ENCODE measurements around the gene SH3RF3. TPM values are rescaled to one million over a fixed set of nuclear protein-coding genes. Genes with fewer than 3 reads are reported as not detected.

Gene SH3RF3
- polyA plus RNA-seq, 1 donor: 4.0 TPM

DNA sequence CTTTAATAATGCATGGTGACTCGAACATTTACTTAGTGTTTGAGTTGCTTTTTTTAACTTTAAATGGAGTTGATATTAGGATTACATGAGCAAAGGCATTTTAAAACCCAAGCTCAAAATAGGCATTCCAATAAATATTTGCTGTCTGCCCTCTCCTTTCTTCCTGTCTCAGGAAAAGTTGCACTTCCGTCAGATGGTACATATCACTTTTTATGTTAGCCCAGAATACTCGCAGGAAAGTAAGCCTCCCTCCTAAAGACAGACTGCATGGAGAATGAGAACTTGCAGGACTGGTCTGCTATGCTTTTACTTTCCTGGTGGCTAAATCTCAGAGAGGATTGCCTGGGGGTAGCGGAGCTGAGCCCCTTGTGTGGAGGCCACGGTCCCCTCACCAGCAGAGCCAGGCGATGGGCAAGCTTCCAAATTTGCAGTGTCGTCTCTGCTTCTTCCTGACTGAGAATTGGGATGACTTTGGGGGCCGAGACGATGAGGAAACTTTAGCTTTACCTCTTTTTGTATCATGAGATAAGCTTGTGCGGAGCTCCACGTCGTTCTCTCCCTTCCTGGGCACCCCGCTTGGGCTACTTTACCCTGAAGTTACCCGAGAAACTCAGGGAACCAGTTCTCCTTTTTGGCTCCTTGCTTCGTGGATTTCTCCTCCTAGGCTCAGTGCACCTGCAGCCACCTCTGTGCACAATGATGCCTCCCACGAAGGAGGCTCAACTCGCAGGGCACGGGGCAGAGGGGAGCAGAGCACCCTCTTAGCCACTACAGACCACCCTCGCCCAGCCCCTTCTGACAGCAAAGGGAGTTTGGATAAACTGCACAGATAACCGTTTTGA is 223.3 kb downstream of the SH3RF3 start:
- no peak for DNase-seq

DNA sequence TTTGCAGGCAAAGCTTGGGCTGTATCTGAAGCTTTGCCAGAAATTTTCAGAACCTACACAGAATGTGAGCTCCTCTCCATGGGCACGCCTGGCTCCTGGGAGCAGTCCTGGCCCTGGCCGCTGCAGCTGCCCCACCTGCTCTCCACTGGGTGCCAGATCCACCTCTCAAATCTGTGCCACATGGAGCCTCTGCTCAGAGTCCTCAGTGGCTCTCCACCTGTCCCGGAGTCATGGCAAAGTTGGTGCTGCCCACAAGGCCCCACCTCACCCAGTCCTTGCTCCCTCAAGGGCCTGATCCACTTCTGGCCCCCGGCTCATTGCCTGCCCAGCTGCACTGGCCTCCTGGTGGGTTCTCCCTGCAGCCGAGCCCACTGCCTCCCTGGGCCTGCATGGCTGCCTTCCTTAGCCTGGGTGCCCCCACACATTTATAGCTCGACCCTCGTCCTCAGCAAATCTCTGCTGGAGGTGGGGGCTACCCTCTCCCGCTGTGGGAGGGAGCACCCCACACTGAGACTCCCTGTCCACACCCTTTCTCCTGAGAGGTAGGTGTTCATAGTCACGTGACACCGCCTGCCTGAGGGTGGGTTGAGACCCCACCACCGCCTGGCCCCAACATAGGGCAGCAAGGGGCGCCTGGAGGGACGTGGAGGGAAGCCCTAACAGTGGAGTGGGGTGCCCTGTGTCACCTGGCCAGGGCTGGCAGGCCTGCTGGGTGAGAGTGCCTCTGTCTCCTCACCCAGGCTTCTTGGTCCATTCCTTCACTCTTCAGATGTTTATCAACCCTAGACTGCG is 224.1 kb downstream of the SH3RF3 start:
- DNase-seq: no peak

DNA sequence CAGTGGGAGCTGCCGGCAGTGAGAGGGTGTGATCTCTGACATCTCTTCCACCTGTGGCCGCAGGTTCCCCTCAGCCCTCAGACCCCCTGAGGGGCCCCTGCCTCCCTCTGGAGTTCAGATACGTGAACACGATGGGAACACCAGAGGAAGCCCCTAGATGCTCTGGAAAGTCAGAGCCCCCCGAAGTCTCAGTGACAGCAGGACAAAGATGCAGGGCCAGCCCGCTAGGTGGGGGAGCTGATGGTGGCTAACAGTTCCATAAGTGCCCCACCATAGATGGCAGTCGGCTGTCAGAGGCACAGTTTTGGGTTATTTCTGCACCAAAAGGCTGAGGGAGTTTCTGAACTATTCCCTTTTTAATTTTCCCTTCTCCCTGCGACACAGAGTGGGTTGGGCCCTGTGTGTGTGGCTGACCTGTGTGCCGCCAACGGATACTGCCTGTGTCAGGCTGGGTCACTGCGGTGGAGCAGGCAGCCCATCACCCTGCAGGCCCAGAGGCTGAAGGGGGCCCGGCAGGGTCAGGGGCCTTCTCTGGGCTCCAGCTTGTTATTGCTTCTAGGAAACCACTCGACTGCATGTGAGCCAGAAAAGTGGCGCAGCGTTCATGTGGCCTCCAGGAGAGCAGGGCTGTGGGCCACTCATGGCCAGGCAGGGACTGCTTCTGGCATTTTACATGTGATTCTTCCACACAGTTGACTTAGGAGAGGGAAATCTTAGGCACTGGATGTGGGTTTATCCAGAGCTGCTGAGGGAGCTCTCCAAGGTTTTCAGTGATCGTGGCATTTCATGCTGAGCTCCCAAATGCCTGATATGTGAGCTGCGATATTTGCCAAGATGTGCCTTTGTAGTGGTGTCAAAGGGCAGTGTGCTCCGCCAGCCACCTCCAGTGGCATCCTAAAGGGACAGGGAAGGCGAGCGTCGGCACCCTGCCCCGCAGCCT is 225.1 kb downstream of the SH3RF3 start:
- no peak for DNase-seq

DNA sequence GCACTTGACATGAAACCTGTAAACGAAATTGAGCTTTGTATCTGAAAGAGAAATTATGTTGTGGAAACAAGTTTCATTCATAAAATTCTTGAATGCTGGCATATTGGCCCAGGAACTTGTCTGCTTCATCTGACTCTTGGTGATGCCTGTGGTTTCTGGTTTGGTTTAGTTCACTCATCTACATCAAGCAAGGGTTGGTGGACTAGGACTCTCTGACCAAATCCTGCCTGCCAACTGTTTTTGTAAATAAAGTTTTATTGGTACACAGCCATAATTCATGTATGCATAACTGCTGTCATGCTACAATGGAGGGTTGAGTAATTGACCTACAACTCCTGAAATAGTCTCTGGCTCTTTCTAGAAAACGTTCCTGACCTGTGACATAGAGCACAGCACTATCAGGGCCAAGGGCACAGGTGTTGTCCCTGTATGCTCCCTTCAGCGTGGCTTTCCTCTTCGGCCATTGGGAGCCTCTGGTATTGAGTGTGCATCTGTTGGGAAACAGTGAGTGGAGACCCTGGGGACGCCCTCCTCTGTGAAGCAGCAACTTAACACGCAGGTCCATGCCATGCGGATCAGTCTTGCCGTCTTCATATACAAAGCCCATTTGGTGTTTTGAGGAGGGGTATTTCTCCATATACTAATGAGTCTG is 226.3 kb downstream of the SH3RF3 start:
- no peak for DNase-seq

DNA sequence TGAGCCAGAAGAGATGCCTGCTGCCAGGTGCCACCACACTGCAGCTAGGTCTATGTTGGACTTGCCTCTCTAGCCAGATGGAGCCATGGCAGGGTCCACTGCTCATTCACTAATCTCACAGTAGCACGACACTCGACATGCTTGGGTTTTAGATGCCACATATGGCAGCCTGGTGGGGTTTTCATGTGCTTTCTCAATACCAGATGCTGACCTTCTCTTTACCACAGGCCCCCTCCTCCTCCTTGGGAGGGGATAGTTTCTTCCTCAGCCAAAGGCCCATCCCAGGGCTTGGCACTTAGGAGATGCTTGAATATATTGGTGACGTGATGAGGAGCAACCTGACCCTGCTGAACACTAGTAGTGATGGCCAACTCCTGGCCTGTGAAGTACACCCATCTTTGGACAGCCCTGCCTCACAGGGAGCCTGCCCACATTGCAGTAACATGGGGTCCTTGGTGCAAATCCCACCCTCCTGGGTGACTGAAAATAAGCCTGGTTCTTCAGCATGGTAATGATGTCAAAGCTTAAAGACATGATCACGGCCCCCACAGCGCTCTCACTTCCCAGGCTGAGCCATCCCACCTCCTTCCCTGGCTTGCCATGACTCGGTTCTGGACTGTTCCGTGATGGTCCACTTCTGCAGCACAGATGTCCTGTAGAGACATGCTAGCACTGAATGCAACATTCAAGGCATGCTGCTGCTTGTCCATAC is 227.5 kb downstream of the SH3RF3 start:
- no peak for DNase-seq

DNA sequence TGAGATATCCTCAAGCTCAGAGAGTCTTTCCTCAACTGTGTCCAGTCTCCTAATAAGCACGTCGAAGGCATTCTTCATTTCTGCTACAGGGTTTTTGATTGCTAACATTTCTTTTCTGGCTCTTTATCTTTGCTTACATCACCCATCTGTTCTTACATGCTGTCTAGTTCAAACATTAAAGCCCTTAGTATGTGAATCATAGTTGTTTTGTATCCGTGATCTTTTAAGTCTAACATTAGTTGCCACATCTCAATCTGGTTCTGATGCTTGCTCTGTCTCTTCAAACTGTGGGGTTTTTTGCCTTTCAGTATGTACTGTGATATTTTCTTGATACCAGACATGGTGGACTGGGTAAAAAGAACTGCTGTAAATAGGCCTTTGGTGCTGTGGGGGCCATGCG is 235.2 kb downstream of the SH3RF3 start:
- DNase-seq: no peak

DNA sequence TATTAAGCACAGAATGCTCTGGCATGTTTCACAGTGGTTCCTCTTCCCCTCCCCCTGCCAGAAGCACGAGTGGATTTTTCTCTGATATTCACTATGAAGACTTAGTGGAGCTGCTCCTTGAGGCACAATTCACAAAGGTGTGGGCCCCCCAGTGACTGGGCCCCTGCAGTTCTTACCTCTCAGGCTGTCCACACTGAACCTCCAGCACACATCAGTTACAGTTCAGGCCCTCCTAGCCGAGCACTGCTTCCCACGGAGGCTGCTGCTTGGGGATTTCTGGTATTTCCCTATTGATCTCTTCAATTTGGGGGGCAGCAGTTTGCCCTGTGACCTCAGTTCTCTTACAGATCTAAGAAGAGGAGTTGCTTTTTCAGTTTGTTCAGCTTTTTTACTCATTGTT is 236.1 kb downstream of the SH3RF3 start:
- DNase-seq: no peak

DNA sequence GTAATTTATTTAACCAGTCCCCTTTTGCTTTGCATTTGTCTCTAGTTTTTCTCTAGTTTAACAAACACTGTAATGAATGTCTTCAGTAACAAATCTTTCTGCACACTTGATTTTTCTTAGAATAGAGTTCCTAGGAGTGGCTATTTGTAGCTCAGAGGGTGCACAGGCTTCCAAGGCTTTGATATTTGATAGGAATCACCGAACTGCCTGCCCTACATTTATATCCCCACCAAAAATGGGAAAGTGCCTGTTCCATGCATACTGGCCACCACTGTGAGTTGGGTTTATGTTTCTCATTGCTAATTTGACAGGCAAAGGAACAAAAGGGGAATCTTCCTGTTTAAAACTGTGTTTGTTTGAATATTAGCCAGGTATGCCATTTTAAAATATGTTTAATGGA is 238.7 kb downstream of the SH3RF3 start:
- DNase-seq: no peak

DNA sequence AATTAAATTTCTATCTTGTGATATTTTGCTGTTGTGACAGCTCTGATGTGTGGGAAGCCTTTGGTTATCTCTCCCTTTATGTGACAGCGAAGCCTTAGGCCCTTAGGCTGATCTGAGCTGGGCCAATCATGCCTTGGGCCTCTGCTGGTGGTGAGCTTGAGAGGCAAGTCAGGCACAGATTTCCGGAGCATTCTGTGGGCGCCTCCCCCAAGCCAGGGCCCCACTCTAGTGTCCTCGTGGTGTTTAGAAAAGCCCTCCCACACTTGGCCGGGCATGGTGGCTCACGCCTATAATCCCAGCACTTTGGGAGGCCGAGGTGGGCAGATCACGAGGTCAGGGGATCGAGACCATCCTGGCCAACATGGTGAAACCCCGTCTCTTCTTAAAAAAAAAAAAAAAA is 239.8 kb downstream of the SH3RF3 start:
- DNase-seq: no peak

DNA sequence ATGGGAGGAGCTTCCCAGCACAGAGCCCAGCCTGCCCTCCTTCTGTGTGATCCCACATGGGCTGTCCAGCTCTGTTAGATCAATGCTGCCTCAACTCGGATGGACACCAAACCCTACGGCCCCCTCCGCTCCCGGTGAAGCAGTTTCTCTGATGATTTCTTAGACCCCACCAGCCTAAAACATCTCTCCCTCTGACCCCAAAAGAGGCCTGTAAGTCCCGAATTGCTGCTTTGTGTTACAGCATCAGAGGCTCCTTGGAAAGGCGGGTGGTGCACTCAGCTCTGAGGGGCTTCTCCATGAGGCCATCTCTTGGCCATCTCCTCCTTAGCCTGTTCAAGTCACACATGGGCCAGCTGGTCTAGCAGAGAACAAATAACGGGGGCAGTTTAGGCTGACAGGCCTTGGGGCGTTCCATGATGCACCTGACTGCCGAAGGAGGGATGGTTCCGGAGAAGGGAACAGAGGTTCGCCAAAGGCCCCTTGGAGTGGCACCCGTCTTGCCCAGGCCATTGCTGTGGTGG is 240.7 kb downstream of the SH3RF3 start:
- no peak for DNase-seq

DNA sequence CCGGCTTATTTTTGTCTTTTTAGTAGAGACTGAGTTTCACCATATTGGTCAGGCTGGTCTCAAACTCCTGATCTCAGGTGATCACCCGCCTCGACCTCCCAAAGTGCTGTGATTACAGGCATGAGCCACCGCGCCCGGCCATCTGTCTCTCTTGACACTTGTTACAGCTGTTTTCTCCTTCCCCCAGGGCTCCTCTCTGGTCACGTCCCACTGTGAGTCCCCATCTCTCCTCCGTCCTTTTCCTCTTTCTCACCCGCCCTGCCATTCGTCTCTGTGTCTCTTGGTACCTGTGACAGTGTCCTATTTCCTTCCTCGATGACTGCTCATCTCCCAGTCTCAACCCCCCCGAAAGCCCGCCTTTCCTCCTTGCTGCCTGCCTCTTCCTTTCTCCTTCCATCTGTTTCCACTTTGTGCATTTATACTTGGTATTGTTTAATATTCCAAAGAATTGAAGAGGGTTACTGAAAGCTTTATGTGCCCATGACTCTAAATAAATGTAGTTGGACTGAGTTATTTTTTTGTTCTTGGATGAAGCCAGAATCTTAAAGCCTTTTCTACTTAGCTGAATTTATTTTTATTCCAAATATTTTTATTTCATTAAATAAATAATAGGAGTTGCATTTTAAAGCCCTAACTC is 241.5 kb downstream of the SH3RF3 start:
- no peak for DNase-seq

DNA sequence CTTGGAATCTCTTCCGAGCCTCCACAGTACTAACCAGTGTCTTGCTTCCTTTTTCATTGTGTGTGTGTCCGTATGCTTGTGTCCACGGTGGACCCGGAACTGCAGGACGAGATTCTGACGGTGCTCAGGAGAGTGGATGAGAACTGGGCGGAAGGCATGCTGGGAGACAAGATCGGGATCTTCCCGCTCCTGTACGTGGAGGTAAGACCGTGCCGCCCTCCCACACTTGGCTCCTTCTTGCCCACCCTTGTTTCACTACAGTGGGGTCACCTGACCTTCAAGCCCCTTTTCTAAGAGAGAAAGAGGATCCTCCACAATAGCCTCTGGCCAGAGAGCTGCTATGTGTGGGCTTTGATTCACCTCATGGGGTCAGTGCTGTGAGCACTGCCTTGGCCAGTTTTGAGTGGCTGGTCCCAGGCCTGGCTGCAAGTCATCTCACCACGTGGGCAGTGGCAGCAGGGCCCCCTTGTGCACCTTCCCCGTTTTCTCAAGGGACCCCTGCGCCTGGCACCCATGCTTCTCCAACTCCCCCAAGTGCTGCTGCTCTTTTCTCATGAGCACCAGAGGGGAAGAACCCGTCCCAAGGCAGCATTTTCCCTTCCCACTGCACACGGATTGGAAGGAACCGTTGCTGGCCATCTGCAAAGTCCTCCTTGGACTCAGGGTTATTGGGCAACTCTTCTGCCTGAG is 242.6 kb downstream of the SH3RF3 start:
- no peak for DNase-seq

DNA sequence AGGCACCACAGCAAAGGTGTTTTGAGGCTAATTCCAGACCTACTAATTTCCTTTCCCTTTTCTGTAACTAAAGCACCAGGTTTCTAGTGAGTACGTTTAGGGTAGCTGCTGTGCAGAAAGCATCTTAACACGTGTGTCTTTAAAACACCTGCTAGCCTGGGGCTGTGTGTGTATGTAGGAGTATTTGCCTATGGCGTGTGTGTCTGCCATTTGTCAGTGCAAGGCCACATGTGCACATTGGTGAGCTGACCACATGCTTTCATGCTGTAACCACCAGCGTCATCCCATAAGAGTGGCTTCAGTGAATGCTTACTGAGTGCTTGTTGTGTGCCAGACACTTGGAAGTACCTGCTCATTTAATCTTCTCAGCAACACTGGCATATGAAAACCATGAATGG is 243.2 kb downstream of the SH3RF3 start:
- no peak for DNase-seq

DNA sequence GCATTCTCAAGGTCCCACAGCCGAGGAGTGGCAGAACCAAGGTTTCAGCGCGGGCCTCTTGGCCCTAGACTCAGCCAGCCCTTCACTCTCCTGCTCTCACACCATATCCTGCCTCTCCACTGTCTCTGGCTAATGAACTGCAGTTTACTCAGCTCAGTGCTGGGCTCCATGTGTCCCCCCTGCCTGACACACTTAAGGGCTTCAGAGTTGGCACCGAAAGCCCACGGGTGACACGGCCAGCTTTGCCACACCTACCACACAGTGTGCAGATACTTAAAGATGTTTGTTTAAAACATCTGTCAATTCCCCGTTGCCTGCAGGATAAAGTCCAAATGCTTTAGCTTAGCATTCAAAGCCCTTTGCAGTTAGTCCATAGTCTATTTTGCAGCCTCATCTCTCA is 243.6 kb downstream of the SH3RF3 start:
- DNase-seq: no peak

DNA sequence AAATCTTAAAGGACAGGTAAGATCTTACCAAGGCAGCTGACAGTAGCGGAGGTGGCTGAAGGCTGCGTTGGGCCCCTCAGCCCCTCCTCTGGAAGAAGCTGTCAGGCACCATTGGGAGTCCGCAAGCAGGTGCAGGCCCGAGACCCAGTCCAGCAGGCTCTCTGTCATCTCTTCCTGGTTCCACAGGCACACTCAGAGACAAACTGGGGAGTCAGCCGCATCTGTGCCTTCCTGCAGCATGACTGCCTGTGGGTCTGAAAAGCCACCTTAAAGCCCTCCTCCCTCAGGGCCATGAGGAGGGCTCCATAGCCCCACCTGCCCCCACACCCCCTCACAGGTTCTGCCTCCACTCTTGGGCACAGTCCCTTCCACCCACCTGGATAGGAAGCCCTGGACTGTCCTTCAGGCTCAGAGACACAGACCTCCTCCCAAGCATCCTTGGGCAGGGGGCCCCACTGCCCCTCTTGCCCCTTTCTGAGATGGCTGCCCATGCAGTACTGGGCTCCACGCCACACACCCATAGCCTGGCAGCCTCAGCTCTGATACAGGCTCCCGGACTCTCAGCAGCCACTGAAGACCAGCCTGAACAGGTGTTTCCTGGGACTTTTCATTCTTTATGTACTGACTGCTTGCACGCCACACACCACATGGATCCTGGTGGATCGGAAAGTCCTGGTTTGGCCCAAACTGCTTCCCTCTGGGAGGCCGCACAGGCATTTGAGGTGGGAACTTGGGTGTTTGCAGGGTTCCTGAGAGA is 245.0 kb downstream of the SH3RF3 start:
- no peak for DNase-seq

DNA sequence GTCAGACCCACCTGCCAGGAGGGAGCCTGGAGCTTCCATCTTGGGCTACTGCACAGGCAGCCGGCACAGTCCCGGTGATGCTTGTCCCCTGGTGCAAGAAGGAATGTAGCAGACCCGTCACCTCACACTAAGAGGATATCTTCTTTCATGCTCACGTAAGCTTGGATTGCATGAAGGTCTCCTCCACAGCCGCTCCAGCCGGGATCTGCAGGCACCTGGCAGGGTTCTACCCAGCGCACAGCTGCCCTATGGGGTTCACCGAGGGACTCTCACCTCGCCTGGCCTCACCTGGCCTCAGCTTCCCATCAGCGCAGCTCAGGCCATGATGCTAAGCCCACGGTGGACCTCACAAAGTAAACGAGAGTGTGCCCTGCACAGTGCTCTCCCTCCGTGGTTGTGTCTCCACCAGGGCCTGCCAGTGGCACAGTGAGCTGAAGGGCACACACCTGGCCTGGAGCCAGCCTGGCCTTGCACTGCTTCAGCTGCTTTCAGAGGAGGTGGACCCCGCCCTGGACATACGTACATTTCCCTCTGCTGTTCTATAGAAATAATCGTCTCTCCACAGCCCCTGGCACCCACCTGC is 245.6 kb downstream of the SH3RF3 start:
- DNase-seq: no peak

DNA sequence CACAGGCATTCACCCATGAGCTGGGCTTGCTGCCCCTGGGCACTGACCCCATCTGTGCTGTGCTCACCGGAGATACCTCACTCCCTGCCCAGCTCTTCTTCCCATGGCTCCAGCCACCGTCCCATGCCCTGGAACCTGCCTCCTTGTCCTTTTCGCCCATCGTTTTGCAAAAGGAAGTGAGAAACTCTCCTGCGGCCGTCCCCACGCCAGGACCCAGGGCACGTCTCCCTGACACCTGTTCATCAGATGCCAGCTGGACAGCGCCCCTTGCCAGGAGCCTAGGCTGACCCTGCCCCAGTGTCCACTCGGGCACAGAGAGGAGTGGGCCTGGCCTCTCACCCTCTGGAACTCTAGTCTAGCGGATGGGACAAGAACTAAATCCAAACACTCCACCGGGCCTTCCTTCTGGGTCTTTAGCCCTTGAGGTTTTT is 246.1 kb downstream of the SH3RF3 start:
- no peak for DNase-seq

DNA sequence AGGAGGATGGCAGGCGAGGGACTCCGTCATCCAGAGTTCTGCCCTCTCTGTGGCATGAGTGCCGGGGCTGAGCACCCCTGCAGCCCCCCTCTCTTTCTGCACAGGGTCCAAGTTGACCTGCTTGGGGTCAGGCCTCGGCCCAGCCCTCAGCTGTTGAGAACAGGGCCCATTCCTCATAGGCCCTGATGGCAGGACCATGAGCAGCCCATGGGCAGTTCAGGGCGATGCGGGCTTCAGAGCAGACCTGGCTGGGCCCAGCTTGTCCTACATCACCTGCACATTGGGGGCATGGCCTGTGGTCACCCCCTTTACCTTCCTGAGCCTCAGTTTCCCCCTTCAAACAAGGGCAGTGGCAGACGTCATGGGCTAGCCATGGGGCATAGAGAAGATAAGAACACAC is 246.7 kb downstream of the SH3RF3 start:
- DNase-seq: no peak

DNA sequence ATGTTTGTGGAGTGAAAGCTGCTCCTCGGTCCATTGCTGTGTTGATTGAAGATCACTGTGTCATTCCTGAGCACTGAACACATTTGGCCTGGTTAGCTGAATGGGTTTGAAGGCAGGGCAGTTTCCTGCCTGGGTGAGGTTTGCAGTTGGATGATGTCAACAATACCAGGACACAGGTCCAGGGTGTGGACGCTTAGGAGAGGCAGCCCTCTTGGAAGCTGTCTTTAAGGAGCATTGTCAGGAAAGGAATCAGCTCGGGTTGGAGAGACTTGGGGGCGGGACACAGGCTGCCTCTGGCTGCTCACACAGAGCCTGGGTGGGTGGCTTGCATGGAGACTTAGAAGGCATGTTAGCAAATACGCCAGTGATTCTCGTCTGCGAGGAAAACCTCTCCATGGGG is 247.1 kb downstream of the SH3RF3 start:
- no peak for DNase-seq
